Right cardiac atrium (tissue), 5 donors: ENCODE data around the gene SDK2. TPM values are rescaled to one million over a fixed set of nuclear protein-coding genes. Genes with fewer than 3 reads are reported as not detected.

Experiments used
- ATAC-seq, 2 donors: fragments of 200-7000 bp; cut with Tn5 transposase; one replicate each; pipeline versions ENCODE4 v1.8.0 to v1.9.1; 2020; ENCODE audit warnings: moderate library complexity in 2 of 2, mild to moderate bottlenecking in 1 of 2
- DNase-seq, 3 donors: peaks; one replicate each; pipeline ENCODE4 v3.0.0-alpha.2; 2020
- H3K27ac ChIP-seq: one replicate; pipeline ENCODE4 v1.5.1; 2013; ENCODE audit warnings: mild to moderate bottlenecking, low read length, control low read depth, moderate library complexity
- H3K27me3 ChIP-seq: one replicate; pipeline ENCODE4 v1.6.1; 2013; ENCODE audit not compliant: control insufficient read depth, insufficient read depth
- H3K4me1 ChIP-seq: one replicate; pipeline ENCODE4 v1.6.1; 2013; ENCODE audit warnings: low read length; ENCODE audit not compliant: control insufficient read depth, insufficient read depth
- H3K4me3 ChIP-seq: one replicate; pipeline ENCODE4 v1.5.1; 2013; ENCODE audit warnings: low read length, control low read depth
- H3K9me3 ChIP-seq: one replicate; pipeline ENCODE4 v1.6.1; 2013; ENCODE audit warnings: low read length; ENCODE audit not compliant: control insufficient read depth
- WGBS: extraction: QIAGEN DNeasy Blood & Tissue Kit; methylation state at CpG from one replicate; pipeline ENCODE4 v1.1.7; 2013; 5-methylcytosine and 5-hydroxymethylcytosine counted together
- intact Hi-C, 4 donors: fragments of 100-400 bp; cut with DNase I; formaldehyde crosslinking; loops; one replicate each; pipeline versions ENCODE4 v1.11.0 to v1.14.0; 2022 to 2023
- polyA plus RNA-seq: library from polyadenylated mRNA; stranded (reverse); fragments of 200-250 nt; gene quantifications from one replicate; pipeline ENCODE4 v1.2.3, GENCODE V29; 2013
- total RNA-seq, 4 donors: library from RNA; stranded (reverse); fragmentation: NEBNext Ultra II Directional; extraction: Animal tissue kit (Norgen Biotek cat#: 25700); gene quantifications; one replicate each; pipeline ENCODE4 v1.2.1, GENCODE V29; 2021
- donor health status: healthy with polysubstance abuse.
- donor health status: DM: no; HTN: yes; CAD: no.
- donor health status: DM: no; HTN: no; CAD: no.
- donor health status: DM: no; HTN: yes; CAD: no; lungs with severe emphysema.
- donor health status: DM: yes; HTN: yes; CAD: no.

SDK2 gene
- total and polyA plus RNA-seq, 5 donors = 0.77 to 4.4 (median 2.0) TPM

- Histone ChIP-seq H3K27ac (no peak overlapping the region), H3K27me3 (no peaks in the 10 kb centered on the region), H3K9me3 (no peaks in the 10 kb centered on the region), H3K4me3 (no peak overlapping the region), H3K4me1 (no peaks in the 10 kb centered on the region)
- ATAC-seq (no peak), DNase-seq (peak in 1 of 3 donors; percentile 10)
- 69% methylated on average over 18 of the region's 18 CpGs for WGBS
- intact Hi-C loops = no loop called here
These were observed 74.4 kb downstream of the SDK2 start for GRCh38 chr17:73569762-73570319.

GRCh38 chr17:73568934-73569333 lies 75.3 kb downstream of the SDK2 start:
- H3K9me3 ChIP-seq = no peaks in the 10 kb centered on the region
- H3K27me3 ChIP-seq = no peaks in the 10 kb centered on the region
- H3K4me1 ChIP-seq = no peaks in the 10 kb centered on the region
- 95% methylated on average over 3 of the region's 3 CpGs for WGBS
- intact Hi-C loops = no loop called here
- H3K4me3 ChIP-seq = no peak overlapping the region
- H3K27ac ChIP-seq = no peak overlapping the region
- ATAC-seq = no peak
- DNase-seq = no peak

- intact Hi-C loops = no loop called here
- WGBS = 66% methylated on average over 11 of the region's 11 CpGs
- peak in 1 of 2 donors; percentile 19 for ATAC-seq
These were observed 77.1 kb downstream of the SDK2 start for GRCh38 chr17:73566905-73567782.

DNA sequence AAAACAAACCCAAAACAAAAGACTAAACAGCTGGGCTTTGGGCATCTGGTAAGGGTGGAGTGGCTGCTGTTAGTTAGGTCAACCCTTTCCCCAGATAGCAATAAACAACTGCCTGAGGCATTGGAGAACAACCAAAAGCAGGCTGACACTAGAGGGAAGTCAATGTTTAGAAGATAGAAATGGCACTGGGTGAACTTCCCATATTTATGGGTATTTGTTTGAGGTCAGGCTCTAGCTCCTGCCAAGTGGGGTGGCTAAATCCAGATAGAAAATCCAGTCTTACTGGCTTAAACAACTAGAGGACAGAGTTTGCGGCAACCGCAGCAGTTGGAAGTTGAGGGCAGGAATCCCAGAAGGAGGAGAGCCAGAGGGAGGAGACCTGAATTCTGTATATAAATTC lies 79.4 kb downstream of the SDK2 start:
- Histone ChIP-seq H3K4me1 (no peaks in the 10 kb centered on the region), H3K4me3 (no peak overlapping the region), H3K27me3 (no peaks in the 10 kb centered on the region), H3K27ac (no peak overlapping the region), H3K9me3 (no peaks in the 10 kb centered on the region)
- DNase-seq (no peak), ATAC-seq (no peak)
- WGBS = 70% methylated on average over 2 of the region's 2 CpGs
- intact Hi-C loops = no loop called here

More at GRCh38 chr17:73566905-73567782, 77.1 kb downstream of the SDK2 start:
- peak in 1 of 3 donors; percentile 23 for DNase-seq
- no peaks in the 10 kb centered on the region for H3K27me3 ChIP-seq
- no peaks in the 10 kb centered on the region for H3K9me3 ChIP-seq
- no peaks in the 10 kb centered on the region for H3K4me1 ChIP-seq
- H3K27ac ChIP-seq = no peak overlapping the region
- no peak overlapping the region for H3K4me3 ChIP-seq

GRCh38 chr17:73562896-73563295 lies 81.3 kb downstream of the SDK2 start:
- DNase-seq (no peak), ATAC-seq (no peak)
- H3K27ac ChIP-seq = no peak overlapping the region
- no peak overlapping the region for H3K4me3 ChIP-seq
- H3K27me3 ChIP-seq = no peaks in the 10 kb centered on the region
- WGBS = 79% methylated on average over 9 of the region's 9 CpGs
- intact Hi-C loops = no loop called here
- H3K4me1 ChIP-seq = no peaks in the 10 kb centered on the region
- no peaks in the 10 kb centered on the region for H3K9me3 ChIP-seq

DNA sequence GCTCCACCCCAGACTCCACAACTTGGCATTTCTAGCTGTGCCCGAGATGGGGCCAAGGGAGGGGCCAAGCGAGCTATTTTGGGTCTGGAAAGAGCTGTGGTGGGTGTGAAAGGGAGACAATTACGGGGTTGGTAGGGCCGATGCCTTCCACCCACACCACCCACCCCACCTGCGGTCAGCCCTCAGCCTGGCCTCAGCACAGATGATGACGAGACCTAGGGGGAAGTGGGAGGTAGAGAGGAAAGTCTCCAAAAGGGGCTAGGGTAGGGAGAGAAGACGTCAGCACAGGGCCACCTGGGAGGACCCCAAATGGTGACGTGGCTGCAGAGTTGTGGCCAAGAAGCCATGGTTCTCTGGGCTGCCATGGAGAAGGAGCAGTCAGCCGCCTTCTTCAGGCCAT lies 83.1 kb downstream of the SDK2 start:
- no peaks in the 10 kb centered on the region for H3K9me3 ChIP-seq
- intact Hi-C loops = no loop called here
- WGBS = 80% methylated on average over 9 of the region's 9 CpGs
- H3K4me1 ChIP-seq = no peaks in the 10 kb centered on the region
- DNase-seq (peak in 1 of 3 donors; percentile 28), ATAC-seq (no peak)
- H3K27ac ChIP-seq = no peak overlapping the region
- no peaks in the 10 kb centered on the region for H3K27me3 ChIP-seq
- no peak overlapping the region for H3K4me3 ChIP-seq

GRCh38 chr17:73560661-73561060 lies 83.6 kb downstream of the SDK2 start:
- 66% methylated on average over 6 of the region's 6 CpGs for WGBS
- H3K4me3 ChIP-seq = no peak overlapping the region
- ATAC-seq (peak in 1 of 2 donors; percentile 31), DNase-seq (no peak)
- intact Hi-C loops = no loop called here
- H3K4me1 ChIP-seq = no peaks in the 10 kb centered on the region
- no peak overlapping the region for H3K27ac ChIP-seq
- no peaks in the 10 kb centered on the region for H3K9me3 ChIP-seq
- no peaks in the 10 kb centered on the region for H3K27me3 ChIP-seq

DNA sequence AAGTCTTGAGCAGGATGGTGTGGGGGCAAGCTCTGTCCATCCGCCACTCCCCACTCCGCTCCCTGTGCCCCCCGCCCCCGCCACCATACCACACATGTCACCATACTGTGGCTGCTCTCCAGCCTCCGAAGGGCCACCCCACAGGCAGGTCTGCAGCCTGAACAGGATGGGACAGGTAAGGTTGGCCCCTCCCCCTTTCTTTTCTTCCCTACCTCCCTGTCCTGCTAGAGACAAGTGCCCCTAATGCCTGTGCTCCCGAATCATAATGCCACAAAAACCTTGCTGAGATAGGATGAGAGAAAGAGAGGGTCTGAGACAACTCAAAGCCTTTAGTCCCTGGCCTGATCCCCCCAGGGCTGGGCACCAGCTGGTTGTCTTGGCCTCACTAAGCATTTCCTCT lies 84.7 kb downstream of the SDK2 start:
- WGBS = 91% methylated on average over 6 of the region's 6 CpGs
- no peaks in the 10 kb centered on the region for H3K27me3 ChIP-seq

GRCh38 chr17:73555199-73555960 lies 88.9 kb downstream of the SDK2 start:
- Histone ChIP-seq H3K9me3 (no peaks in the 10 kb centered on the region), H3K4me1 (no peaks in the 10 kb centered on the region), H3K27ac (no peak overlapping the region), H3K27me3 (no peaks in the 10 kb centered on the region), H3K4me3 (no peak overlapping the region)
- no peak for ATAC-seq
- intact Hi-C loops = no loop called here
- no peak for DNase-seq
- WGBS = 81% methylated on average over 13 of the region's 13 CpGs

More for the DNA sequence above, 84.7 kb downstream of the SDK2 start:
- Histone ChIP-seq H3K27ac (no peak overlapping the region), H3K9me3 (no peaks in the 10 kb centered on the region), H3K4me1 (no peaks in the 10 kb centered on the region), H3K4me3 (no peak overlapping the region)
- ATAC-seq (no peak), DNase-seq (no peak)
- intact Hi-C loops = no loop called here

DNA sequence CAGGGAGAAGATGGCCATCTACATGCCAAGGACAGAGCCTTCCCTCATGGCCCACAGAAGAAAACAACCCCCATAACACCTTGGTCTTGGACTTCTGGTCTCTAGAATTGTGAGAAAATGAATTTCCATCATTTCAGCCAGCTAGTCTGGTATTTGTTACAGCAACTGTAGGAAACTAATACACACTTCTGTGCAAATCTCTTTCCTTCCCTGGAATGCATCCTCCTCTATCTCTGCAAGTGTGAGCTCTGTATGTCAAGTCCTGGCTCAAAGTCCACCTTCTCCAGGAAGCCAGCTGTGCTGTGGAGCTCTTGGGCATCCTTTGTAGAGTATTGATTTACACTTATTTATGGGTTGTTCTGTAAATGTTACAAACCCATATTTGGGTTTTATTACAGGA lies 89.7 kb downstream of the SDK2 start:
- intact Hi-C loops = no loop called here
- H3K9me3 ChIP-seq = no peaks in the 10 kb centered on the region
- H3K4me1 ChIP-seq = no peaks in the 10 kb centered on the region
- H3K27ac ChIP-seq = no peak overlapping the region
- no peak overlapping the region for H3K4me3 ChIP-seq
- ATAC-seq (no peak), DNase-seq (no peak)
- no peaks in the 10 kb centered on the region for H3K27me3 ChIP-seq

DNA sequence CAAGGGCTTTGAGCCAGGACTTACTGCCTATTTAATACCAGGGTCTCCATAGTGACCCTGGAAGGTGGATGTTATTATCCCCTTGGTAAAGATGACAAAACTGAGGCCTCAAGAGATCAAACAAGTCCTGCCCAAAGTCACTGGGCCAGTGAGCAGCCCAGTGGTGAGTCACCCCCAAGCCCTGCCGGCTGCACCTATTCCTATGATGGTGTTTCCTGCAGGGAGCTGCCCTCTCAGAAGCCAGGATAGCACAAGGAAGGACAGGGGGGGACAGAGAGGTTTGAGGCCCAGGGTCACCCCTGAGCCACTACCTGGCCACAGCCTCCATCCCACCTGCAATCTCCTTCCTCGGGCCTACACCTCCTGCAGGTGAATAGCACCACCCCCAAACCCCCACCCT lies 90.9 kb downstream of the SDK2 start:
- DNase-seq (no peak), ATAC-seq (no peak)
- Histone ChIP-seq H3K4me3 (no peak overlapping the region), H3K27ac (no peak overlapping the region), H3K4me1 (no peaks in the 10 kb centered on the region), H3K9me3 (no peaks in the 10 kb centered on the region), H3K27me3 (no peaks in the 10 kb centered on the region)
- 72% methylated on average over 2 of the region's 2 CpGs for WGBS
- intact Hi-C loops = no loop called here
